ENCODE data around the gene MACROD2.

Gene MACROD2

GRCh38 chr20:15645816-15646215 lies 1650.5 kb downstream of the MACROD2 start:
- H2AFZ ChIP-seq (ENCODE audit: low read depth, low read length) = no peak overlapping the region
- no peaks in the 10 kb centered on the region for H3K9me3 ChIP-seq (ENCODE audit: low read length)
- H3K4me3 ChIP-seq (ENCODE audit: low read length) = no peak overlapping the region
- H3K36me3 ChIP-seq (ENCODE audit: insufficient read depth, low read length) = no peaks in the 10 kb centered on the region
- no peaks in the 10 kb centered on the region for H3K27me3 ChIP-seq (ENCODE audit: insufficient read depth, low read length)
- H3K4me1 ChIP-seq (ENCODE audit: insufficient read depth, low read length) = peaks cover 4% of the 10 kb centered on the region

GRCh38 chr20:15653396-15654207 lies 1658.3 kb downstream of the MACROD2 start:
- H3K4me3 ChIP-seq (ENCODE audit: low read length) = no peak overlapping the region
- no peaks in the 10 kb centered on the region for H3K36me3 ChIP-seq (ENCODE audit: insufficient read depth, low read length)
- no peaks in the 10 kb centered on the region for H3K27me3 ChIP-seq (ENCODE audit: insufficient read depth, low read length)
- H3K4me1 ChIP-seq (ENCODE audit: insufficient read depth, low read length) = peaks cover 6% of the 10 kb centered on the region
- no peaks in the 10 kb centered on the region for H3K9me3 ChIP-seq (ENCODE audit: low read length)
- H2AFZ ChIP-seq (ENCODE audit: low read depth, low read length) = no peak overlapping the region

GRCh38 chr20:15654208-15654649 lies 1658.9 kb downstream of the MACROD2 start:
- Histone ChIP-seq H3K27me3 (ENCODE audit: insufficient read depth, low read length) (no peaks in the 10 kb centered on the region), H3K4me1 (ENCODE audit: insufficient read depth, low read length) (peaks cover 8% of the 10 kb centered on the region), H3K4me3 (ENCODE audit: low read length) (no peak overlapping the region), H3K9me3 (ENCODE audit: low read length) (no peaks in the 10 kb centered on the region), H3K36me3 (ENCODE audit: insufficient read depth, low read length) (no peaks in the 10 kb centered on the region), H2AFZ (ENCODE audit: low read depth, low read length) (no peak overlapping the region)

- Histone ChIP-seq H2AFZ (ENCODE audit: low read depth, low read length) (peak overlapping the region; percentile 3), H3K36me3 (ENCODE audit: insufficient read depth, low read length) (no peaks in the 10 kb centered on the region), H3K4me1 (ENCODE audit: insufficient read depth, low read length) (peaks cover 8% of the 10 kb centered on the region), H3K9me3 (ENCODE audit: low read length) (no peaks in the 10 kb centered on the region), H3K4me3 (ENCODE audit: low read length) (no peak overlapping the region), H3K27me3 (ENCODE audit: insufficient read depth, low read length) (no peaks in the 10 kb centered on the region)
These were observed 1660.1 kb downstream of the MACROD2 start for GRCh38 chr20:15655295-15655874.

- Histone ChIP-seq H2AFZ (ENCODE audit: low read depth, low read length) (peak overlapping the region; percentile 3), H3K27me3 (ENCODE audit: insufficient read depth, low read length) (no peaks in the 10 kb centered on the region), H3K36me3 (ENCODE audit: insufficient read depth, low read length) (no peaks in the 10 kb centered on the region), H3K4me1 (ENCODE audit: insufficient read depth, low read length) (peaks cover 8% of the 10 kb centered on the region), H3K4me3 (ENCODE audit: low read length) (no peak overlapping the region), H3K9me3 (ENCODE audit: low read length) (no peaks in the 10 kb centered on the region)
These were observed 1660.8 kb downstream of the MACROD2 start for GRCh38 chr20:15656124-15656523.

- H3K27me3 ChIP-seq (ENCODE audit: insufficient read depth, low read length) = no peaks in the 10 kb centered on the region
- H3K9me3 ChIP-seq (ENCODE audit: low read length) = no peaks in the 10 kb centered on the region
- H3K4me3 ChIP-seq (ENCODE audit: low read length) = no peak overlapping the region
- no peaks in the 10 kb centered on the region for H3K36me3 ChIP-seq (ENCODE audit: insufficient read depth, low read length)
- peaks cover 8% of the 10 kb centered on the region for H3K4me1 ChIP-seq (ENCODE audit: insufficient read depth, low read length)
- no peak overlapping the region for H2AFZ ChIP-seq (ENCODE audit: low read depth, low read length)
These were observed 1663.0 kb downstream of the MACROD2 start for GRCh38 chr20:15658295-15658694.

- H3K4me3 ChIP-seq (ENCODE audit: low read length) = no peak overlapping the region
- H3K4me1 ChIP-seq (ENCODE audit: insufficient read depth, low read length) = peaks cover 4% of the 10 kb centered on the region
- no peaks in the 10 kb centered on the region for H3K27me3 ChIP-seq (ENCODE audit: insufficient read depth, low read length)
- H3K36me3 ChIP-seq (ENCODE audit: insufficient read depth, low read length) = no peaks in the 10 kb centered on the region
- no peaks in the 10 kb centered on the region for H3K9me3 ChIP-seq (ENCODE audit: low read length)
- no peak overlapping the region for H2AFZ ChIP-seq (ENCODE audit: low read depth, low read length)
These were observed 1677.9 kb downstream of the MACROD2 start for GRCh38 chr20:15673206-15673605.

- Histone ChIP-seq H2AFZ (ENCODE audit: low read depth, low read length) (no peak overlapping the region), H3K4me1 (ENCODE audit: insufficient read depth, low read length) (peaks cover 4% of the 10 kb centered on the region), H3K4me3 (ENCODE audit: low read length) (no peak overlapping the region), H3K36me3 (ENCODE audit: insufficient read depth, low read length) (no peaks in the 10 kb centered on the region), H3K9me3 (ENCODE audit: low read length) (no peaks in the 10 kb centered on the region), H3K27me3 (ENCODE audit: insufficient read depth, low read length) (no peaks in the 10 kb centered on the region)
These were observed 1679.1 kb downstream of the MACROD2 start for GRCh38 chr20:15674253-15675060.

- H3K27me3 ChIP-seq (ENCODE audit: insufficient read depth, low read length) = no peaks in the 10 kb centered on the region
- no peaks in the 10 kb centered on the region for H3K9me3 ChIP-seq (ENCODE audit: low read length)
- H3K4me3 ChIP-seq (ENCODE audit: low read length) = no peak overlapping the region
- H2AFZ ChIP-seq (ENCODE audit: low read depth, low read length) = no peak overlapping the region
- peaks cover 4% of the 10 kb centered on the region for H3K4me1 ChIP-seq (ENCODE audit: insufficient read depth, low read length)
- no peaks in the 10 kb centered on the region for H3K36me3 ChIP-seq (ENCODE audit: insufficient read depth, low read length)
These were observed 1679.8 kb downstream of the MACROD2 start for GRCh38 chr20:15675061-15675514.

- H2AFZ ChIP-seq (ENCODE audit: low read depth, low read length) = no peak overlapping the region
- H3K36me3 ChIP-seq (ENCODE audit: insufficient read depth, low read length) = no peaks in the 10 kb centered on the region
- peaks cover 4% of the 10 kb centered on the region for H3K4me1 ChIP-seq (ENCODE audit: insufficient read depth, low read length)
These were observed 1680.6 kb downstream of the MACROD2 start for GRCh38 chr20:15675813-15676484.

GRCh38 chr20:15676815-15677214 lies 1681.5 kb downstream of the MACROD2 start:
- Histone ChIP-seq H3K9me3 (ENCODE audit: low read length) (no peaks in the 10 kb centered on the region), H3K27me3 (ENCODE audit: insufficient read depth, low read length) (no peaks in the 10 kb centered on the region), H3K4me3 (ENCODE audit: low read length) (no peak overlapping the region), H3K4me1 (ENCODE audit: insufficient read depth, low read length) (peaks cover 4% of the 10 kb centered on the region), H3K36me3 (ENCODE audit: insufficient read depth, low read length) (no peaks in the 10 kb centered on the region), H2AFZ (ENCODE audit: low read depth, low read length) (no peak overlapping the region)

More at GRCh38 chr20:15675813-15676484, 1680.6 kb downstream of the MACROD2 start:
- Histone ChIP-seq H3K9me3 (ENCODE audit: low read length) (no peaks in the 10 kb centered on the region), H3K27me3 (ENCODE audit: insufficient read depth, low read length) (no peaks in the 10 kb centered on the region), H3K4me3 (ENCODE audit: low read length) (no peak overlapping the region)

GRCh38 chr20:15682690-15683089 lies 1687.4 kb downstream of the MACROD2 start:
- no peak overlapping the region for H3K4me3 ChIP-seq (ENCODE audit: low read length)
- H3K36me3 ChIP-seq (ENCODE audit: insufficient read depth, low read length) = no peaks in the 10 kb centered on the region
- no peaks in the 10 kb centered on the region for H3K9me3 ChIP-seq (ENCODE audit: low read length)
- no peak overlapping the region for H2AFZ ChIP-seq (ENCODE audit: low read depth, low read length)
- no peaks in the 10 kb centered on the region for H3K4me1 ChIP-seq (ENCODE audit: insufficient read depth, low read length)
- no peaks in the 10 kb centered on the region for H3K27me3 ChIP-seq (ENCODE audit: insufficient read depth, low read length)
